IPS-11a (cell line): Measurements from ENCODE around the gene RCSD1.

Experiments used
- H3K4me3 ChIP-seq: one replicate; pipeline ENCODE4 v1.5.1; 2013; ENCODE audit warnings: low read depth, low read length, control low read depth

Gene RCSD1

DNA sequence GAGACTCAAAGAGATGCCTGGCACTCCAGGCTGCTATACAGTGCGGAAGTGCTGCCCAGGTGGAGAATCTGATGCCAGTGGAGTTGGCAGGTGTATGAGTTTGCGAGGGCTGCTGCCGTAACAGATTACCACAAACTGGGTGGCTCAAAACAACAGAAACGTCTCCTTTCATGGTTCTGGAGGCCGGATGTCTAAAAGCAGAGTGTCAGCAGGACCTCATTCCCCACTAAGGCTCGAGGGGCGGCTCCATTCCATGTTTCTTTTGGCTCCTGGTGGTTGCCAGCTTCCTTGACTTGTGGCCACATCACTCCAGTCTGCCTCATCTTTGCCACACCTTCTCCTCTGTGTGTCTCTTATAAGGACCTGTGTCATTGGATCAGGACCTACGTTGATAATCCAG, 10.0 kb downstream of the RCSD1 start:
- H3K4me3 ChIP-seq, result no peak overlapping the region

- H3K4me3 ChIP-seq, result no peak overlapping the region
Measured at GRCh38 chr1:167641786-167642500, 11.9 kb downstream of the RCSD1 start.

GRCh38 chr1:167642501-167642826, 12.4 kb downstream of the RCSD1 start:
- no peak overlapping the region for H3K4me3 ChIP-seq

- H3K4me3 ChIP-seq, result no peak overlapping the region
Measured at GRCh38 chr1:167643441-167643840, 13.4 kb downstream of the RCSD1 start.

- no peak overlapping the region for H3K4me3 ChIP-seq
Measured at GRCh38 chr1:167644551-167644950, 14.5 kb downstream of the RCSD1 start.

DNA sequence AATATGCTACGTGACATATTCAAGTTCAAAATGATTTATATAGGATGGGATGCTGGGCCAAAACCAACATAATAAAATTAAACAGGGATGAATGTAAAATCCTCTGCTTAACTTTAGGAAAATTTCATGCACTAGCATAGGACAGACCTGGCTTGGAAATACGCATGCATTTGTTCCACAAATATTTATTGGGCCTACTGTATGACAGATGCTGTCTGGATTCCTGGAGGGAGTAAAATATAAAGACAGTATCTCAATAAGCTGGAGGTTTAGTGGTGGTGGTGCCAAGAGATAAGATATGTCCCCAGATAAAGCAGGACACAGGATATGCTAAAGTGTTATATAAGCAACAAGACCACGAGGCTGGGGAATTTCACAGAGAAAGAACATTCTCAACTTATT, 15.1 kb downstream of the RCSD1 start:
- H3K4me3 ChIP-seq, result no peak overlapping the region

- H3K4me3 ChIP-seq, result no peak overlapping the region
Measured at GRCh38 chr1:167645625-167646414, 15.8 kb downstream of the RCSD1 start.

DNA sequence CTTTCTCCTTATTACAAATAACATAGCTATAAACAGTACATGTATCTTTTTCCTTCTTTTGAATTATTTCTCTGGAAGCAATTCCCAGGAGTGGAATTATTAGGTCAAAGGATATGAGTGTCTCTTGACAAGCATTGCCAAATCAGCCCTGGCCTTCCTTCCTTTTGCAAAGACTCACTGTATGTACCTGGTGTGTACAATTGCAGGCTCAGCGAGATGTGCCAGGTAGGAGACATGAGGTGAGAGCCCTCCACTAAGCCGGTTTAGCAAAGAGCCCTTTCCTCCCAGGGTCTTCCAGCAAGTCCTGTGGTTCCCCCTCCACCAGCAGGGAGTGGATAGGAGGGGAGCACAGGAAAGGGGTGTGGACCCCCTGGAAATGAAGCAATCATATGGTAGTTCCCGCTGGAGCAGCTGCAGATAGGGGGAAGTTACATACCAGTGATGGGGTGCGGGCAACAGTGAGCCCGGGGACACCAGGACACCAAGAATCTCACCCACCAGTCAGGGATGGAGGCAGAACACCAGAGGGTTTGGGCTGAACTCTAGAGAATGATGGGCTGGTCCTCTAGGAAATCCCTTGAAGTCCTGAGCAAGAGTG, 18.3 kb downstream of the RCSD1 start:
- no peak overlapping the region for H3K4me3 ChIP-seq

DNA sequence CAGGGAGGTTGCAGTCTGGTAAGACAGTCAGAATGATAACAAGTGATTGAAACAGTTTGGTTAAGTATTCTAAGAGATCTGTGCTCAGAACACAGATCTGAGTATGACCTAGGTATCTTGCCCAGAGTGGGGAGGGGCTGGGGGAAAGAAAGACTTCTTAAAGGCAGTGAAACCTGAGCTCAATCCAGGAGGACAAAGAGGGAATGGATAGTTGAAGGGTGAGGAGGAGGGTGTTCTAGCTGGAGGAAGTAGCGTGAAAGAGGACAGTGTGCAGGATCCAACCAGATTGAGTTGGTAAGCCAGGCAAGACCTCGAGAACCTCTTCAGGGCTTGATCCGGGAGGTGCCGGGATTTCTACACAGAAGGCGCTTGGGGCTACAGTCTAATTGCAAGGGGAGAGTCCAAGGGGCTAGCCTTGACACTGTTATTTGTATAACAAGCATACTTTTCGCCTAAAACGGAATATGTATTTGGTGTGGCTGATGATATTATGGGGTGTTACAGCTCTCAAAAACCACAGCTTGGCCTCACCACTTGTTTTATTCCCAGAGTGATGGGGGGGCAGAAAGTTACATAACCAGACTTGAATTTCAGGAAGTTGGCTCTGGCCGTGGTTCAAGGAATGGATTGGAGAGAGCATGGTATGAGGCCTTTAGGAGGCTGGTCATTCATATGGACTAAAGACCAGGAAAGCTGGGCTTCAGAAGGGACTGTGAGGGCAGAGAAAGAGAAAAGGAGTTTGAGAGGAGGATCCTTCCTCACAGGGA, 19.1 kb downstream of the RCSD1 start:
- no peak overlapping the region for H3K4me3 ChIP-seq

GRCh38 chr1:167650269-167651160, 20.5 kb downstream of the RCSD1 start:
- H3K4me3 ChIP-seq, result no peak overlapping the region

- H3K4me3 ChIP-seq, result no peak overlapping the region
Measured at GRCh38 chr1:167651161-167651693, 21.2 kb downstream of the RCSD1 start.

DNA sequence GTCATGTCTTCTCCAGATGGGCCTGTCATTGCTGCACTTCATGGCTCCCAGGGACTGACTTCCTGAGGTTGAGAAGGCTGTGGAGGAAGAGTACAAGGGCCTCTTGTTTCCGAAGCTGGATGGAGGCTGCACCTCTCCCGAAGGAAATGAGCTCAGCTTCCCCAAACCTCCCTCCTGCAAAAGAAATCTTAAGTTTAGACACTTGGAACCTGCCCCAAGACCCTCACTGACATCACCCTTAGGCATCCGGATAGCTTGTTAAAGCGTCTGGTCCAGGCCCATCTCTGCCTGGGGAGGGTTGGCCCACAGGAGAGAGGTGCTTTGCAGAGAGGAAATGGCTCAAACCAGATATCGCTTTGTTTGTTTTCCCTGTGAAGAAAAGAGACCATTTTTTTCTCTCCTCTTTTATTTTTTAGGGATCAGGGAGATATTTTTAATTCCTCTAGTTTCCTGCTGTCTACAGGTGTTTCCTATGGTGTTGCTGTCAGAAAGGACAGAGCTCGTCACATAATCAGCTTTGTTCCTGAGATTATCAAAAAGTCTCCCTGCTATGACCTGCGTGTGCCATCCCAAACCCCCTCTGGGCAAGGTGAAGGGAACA, 25.0 kb downstream of the RCSD1 start:
- H3K4me3 ChIP-seq, result no peak overlapping the region

DNA sequence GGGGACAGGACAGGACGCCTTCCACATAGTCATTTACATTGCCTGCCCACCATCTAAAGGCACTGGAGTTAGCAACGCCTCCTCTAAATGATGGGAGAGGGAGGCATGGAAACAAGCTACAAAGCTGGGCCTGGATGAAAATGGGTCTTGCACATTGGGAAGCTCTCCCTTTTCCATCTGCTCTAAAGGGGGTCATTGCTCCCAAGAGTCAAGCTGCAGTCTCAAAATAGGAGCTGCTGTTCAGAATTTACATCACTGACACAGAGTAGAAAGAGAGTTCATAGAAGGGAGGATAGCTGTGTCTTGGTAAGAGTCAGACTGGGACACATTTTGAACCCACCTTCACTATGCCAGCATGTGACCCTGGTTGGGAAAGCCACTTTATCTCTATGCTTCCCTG, 26.6 kb downstream of the RCSD1 start:
- H3K4me3 ChIP-seq, result no peak overlapping the region

DNA sequence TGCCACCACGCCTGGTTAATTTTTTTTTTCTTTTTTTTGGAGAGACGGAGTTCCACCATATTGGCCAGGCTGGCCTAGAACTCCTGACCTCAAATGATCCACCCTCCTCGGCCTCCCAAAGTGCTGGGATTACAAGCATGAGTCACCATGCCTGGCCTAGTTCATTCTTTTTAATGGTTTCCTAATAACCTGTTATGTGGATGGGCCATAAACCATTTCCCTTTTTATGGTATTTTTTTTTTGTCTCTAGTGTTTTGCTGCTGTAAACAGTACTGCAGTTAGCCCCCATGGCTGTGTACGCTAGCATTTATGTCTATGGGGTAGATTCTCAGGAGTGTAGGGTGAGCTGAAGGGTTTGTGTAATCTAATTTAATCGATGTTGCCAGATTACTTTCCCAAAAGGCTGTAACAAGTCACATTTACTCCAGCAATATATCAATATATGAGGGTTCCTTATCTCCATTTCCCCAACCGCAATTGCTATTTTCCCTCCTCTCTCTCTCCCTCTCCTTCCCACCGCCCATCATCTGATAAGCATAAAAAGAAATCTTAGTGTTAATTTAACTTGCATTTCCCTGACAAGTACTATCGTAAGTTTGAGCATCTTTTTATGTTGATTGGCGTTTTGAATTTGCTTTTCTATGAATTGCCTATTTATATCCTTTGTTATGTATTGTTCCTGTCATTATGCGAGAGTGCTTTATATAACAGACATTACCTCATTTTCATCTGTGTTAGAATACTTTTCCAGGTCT, 28.7 kb downstream of the RCSD1 start:
- H3K4me3 ChIP-seq, result no peak overlapping the region

DNA sequence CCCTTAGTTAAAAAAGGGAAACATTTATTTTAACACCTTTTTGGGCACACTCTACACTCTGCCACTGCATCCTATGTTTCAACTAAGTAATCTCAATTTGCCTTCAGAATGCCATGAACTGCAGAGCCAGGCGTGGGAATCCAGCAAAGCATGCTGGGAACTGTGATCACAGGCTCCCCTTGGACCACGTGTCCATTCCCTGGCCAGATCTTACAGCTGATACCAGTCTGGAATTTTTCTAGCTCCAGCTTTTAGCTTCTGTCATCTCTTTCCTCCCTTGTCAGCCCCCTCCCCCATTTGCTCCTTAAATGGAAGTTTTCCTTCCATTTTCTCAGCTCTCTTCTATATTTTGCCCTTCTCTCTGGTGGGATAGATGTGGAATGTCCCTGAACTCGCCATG, 29.4 kb downstream of the RCSD1 start:
- H3K4me3 ChIP-seq, result no peak overlapping the region

DNA sequence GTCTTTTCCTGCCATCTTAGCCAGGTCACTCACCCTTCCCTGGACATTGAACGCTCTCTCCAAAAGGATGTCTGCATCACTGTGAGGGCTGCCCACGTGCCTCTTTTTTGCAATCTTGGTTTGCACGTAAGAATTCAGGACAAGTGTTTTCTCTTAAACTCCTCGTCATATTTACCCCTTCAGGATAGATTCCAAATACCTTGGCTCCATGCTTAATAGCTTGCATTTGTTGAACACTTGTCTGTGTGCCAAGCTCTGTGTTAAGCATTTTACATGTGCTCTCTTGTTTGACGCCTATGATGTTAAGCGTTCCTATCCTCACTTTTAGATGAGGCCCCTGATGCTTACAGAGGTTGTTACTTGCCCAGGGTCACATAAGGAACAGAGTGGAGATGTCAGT, 29.8 kb downstream of the RCSD1 start:
- H3K4me3 ChIP-seq, result no peak overlapping the region

GRCh38 chr1:167661527-167662426, 31.7 kb downstream of the RCSD1 start:
- no peak overlapping the region for H3K4me3 ChIP-seq
